OCI-LY1 (cell line): Measurements from ENCODE around the gene MYO18B.

Experiments used
- H2AFZ ChIP-seq: fragments of 200-600 bp; sonication (generic), shearing (Covaris generic); 2 replicates; pipeline ENCODE4 v1.6.0; 2014; ENCODE audit warnings: antibody characterized with exemption, mild to moderate bottlenecking, low read length
- H3F3A ChIP-seq: fragments of 200-600 bp; sonication (generic), shearing (Covaris generic); 2 replicates; pipeline ENCODE4 v1.6.0; 2014; ENCODE audit warnings: mild to moderate bottlenecking, antibody characterized with exemption, low read length, moderate library complexity; ENCODE audit not compliant: insufficient read depth
- H3K27ac ChIP-seq: fragments of 200-600 bp; sonication (generic); 2 replicates; pipeline ENCODE4 v1.5.1; 2014; ENCODE audit warnings: low read length, mixed run types, mild to moderate bottlenecking, low read depth; ENCODE audit not compliant: poor library complexity, severe bottlenecking
- H3K27me3 ChIP-seq: fragments of 200-600 bp; sonication (generic); 2 replicates; pipeline ENCODE4 v1.6.0; 2014; ENCODE audit warnings: antibody characterized with exemption, mild to moderate bottlenecking, low read length, moderate library complexity; ENCODE audit not compliant: insufficient read depth
- H3K36me3 ChIP-seq: fragments of 200-600 bp; sonication (generic); 2 replicates; pipeline ENCODE4 v1.6.1; 2014; ENCODE audit warnings: mild to moderate bottlenecking, antibody characterized with exemption, low read length, moderate library complexity, mixed read lengths; ENCODE audit not compliant: insufficient read depth
- H3K4me1 ChIP-seq: fragments of 200-600 bp; sonication (generic); 2 replicates; pipeline ENCODE4 v1.5.1; 2014; ENCODE audit warnings: mild to moderate bottlenecking, low read length, moderate library complexity; ENCODE audit not compliant: insufficient read depth, severe bottlenecking
- H3K4me2 ChIP-seq: fragments of 200-600 bp; sonication (generic), shearing (Covaris generic); 2 replicates; pipeline ENCODE4 v1.6.1; 2014; ENCODE audit warnings: low read length
- H3K4me3 ChIP-seq: fragments of 200-600 bp; sonication (generic); 2 replicates; pipeline ENCODE4 v1.5.1; 2014; ENCODE audit warnings: low read length, low read depth, mild to moderate bottlenecking, mixed read lengths; ENCODE audit not compliant: poor library complexity, severe bottlenecking
- H3K79me2 ChIP-seq: fragments of 200-600 bp; shearing (Covaris generic); 2 replicates; pipeline ENCODE4 v1.6.1; 2016; ENCODE audit warnings: mixed run types, low read length, mixed read lengths; ENCODE audit not compliant: insufficient read depth
- H3K9ac ChIP-seq: fragments of 200-600 bp; sonication (generic), shearing (Covaris generic); 2 replicates; pipeline ENCODE4 v1.6.1; 2014; ENCODE audit warnings: mild to moderate bottlenecking, low read length, mixed read lengths
- H3K9me2 ChIP-seq: fragments of 200-600 bp; sonication (generic), shearing (Covaris generic); 2 replicates; pipeline ENCODE4 v1.6.1; 2014; ENCODE audit warnings: low read depth, mild to moderate bottlenecking, low read length, mixed read lengths
- H3K9me3 ChIP-seq: fragments of 200-600 bp; shearing (Covaris generic); 2 replicates; pipeline ENCODE4 v1.6.1; 2014; ENCODE audit warnings: low read length, mixed read lengths
- H4K20me1 ChIP-seq: fragments of 200-600 bp; sonication (generic), shearing (Covaris generic); 2 replicates; pipeline ENCODE4 v1.6.0; 2016; ENCODE audit warnings: mild to moderate bottlenecking, low read length; ENCODE audit not compliant: insufficient read depth
- EZH2 ChIP-seq: fragments of 200-600 bp; sonication (generic), shearing (Covaris generic); IDR thresholded peaks from 2 replicates; pipeline ENCODE4 v1.8.0; 2017; ENCODE audit warnings: borderline replicate concordance, mixed run types, mild to moderate bottlenecking, antibody characterized with exemption, low read length, moderate library complexity, mixed read lengths
- TF ChIP-seq, protein P1 (sequence below): fragments of 200-600 bp; sonication (generic), shearing (Covaris generic); IDR thresholded peaks from 2 replicates; pipeline ENCODE4 v1.5.1; 2017; ENCODE audit warnings: mild to moderate bottlenecking, antibody characterized with exemption, low read length, moderate library complexity, mixed read lengths

The MYO18B gene

DNA sequence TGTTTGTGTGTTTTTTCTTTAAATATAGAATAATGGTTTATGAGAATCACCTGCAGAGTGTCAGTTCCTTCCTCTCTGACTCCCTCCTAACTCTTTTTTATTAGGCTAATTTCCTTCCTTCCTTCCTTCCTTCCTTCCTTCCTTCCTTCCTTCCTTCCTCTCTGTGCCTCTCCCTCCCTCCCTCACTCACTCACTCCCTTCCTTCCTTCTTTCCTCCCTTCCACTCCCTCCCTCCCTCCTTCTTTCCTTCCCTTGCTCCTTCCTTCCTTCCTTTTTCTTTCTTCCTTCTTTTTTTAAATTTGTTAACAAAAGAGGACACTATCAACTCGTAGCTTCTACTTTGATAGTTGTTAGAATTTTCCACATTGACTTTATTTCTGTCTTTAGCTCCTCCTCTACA, 274.9 kb downstream of the MYO18B start:
- no peaks in the 10 kb centered on the region for H3K9me3 ChIP-seq
- no peaks in the 10 kb centered on the region for H4K20me1 ChIP-seq
- no peak overlapping the region for H3K4me2 ChIP-seq
- no peaks in the 10 kb centered on the region for H3K27me3 ChIP-seq
- H3F3A ChIP-seq = no peaks in the 10 kb centered on the region
- no peaks in the 10 kb centered on the region for H3K9me2 ChIP-seq
- no peaks in the 10 kb centered on the region for H3K79me2 ChIP-seq
- no peaks in the 10 kb centered on the region for H3K4me1 ChIP-seq
- H3K9ac ChIP-seq = no peak overlapping the region
- no peak for TF ChIP-seq EZH2
- TF ChIP-seq, protein P1, sequence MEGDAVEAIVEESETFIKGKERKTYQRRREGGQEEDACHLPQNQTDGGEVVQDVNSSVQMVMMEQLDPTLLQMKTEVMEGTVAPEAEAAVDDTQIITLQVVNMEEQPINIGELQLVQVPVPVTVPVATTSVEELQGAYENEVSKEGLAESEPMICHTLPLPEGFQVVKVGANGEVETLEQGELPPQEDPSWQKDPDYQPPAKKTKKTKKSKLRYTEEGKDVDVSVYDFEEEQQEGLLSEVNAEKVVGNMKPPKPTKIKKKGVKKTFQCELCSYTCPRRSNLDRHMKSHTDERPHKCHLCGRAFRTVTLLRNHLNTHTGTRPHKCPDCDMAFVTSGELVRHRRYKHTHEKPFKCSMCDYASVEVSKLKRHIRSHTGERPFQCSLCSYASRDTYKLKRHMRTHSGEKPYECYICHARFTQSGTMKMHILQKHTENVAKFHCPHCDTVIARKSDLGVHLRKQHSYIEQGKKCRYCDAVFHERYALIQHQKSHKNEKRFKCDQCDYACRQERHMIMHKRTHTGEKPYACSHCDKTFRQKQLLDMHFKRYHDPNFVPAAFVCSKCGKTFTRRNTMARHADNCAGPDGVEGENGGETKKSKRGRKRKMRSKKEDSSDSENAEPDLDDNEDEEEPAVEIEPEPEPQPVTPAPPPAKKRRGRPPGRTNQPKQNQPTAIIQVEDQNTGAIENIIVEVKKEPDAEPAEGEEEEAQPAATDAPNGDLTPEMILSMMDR = no peak
- no peak overlapping the region for H3K27ac ChIP-seq
- no peak overlapping the region for H2AFZ ChIP-seq
- H3K4me3 ChIP-seq = no peak overlapping the region
- no peaks in the 10 kb centered on the region for H3K36me3 ChIP-seq

DNA sequence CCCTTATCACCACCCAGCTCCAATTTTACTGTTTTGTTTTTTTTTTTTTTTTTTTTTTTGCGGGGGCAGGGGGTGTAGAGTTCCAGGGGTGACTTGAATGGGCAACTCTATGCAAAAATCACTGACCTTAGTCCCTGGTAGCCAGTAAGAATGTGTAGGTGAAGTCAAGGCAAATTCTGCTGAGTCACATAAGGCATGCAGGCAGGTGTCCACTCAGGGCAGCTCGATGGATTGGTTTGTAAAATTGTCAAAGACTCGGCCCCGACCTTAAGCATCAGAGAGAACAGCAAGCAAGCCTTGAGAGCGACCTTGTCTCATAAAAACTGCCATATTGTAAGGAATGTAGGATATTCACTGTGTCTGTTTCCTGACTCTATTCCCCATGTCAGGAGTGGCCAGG, 275.9 kb downstream of the MYO18B start:
- no peak for TF ChIP-seq EZH2
- TF ChIP-seq, protein P1 = no peak
- no peaks in the 10 kb centered on the region for H3F3A ChIP-seq
- no peak overlapping the region for H3K4me3 ChIP-seq
- H3K27me3 ChIP-seq = no peaks in the 10 kb centered on the region
- H3K9me2 ChIP-seq = no peaks in the 10 kb centered on the region
- no peaks in the 10 kb centered on the region for H3K4me1 ChIP-seq
- H4K20me1 ChIP-seq = no peaks in the 10 kb centered on the region
- H3K9me3 ChIP-seq = no peaks in the 10 kb centered on the region
- no peak overlapping the region for H2AFZ ChIP-seq
- no peak overlapping the region for H3K4me2 ChIP-seq
- no peak overlapping the region for H3K9ac ChIP-seq
- no peaks in the 10 kb centered on the region for H3K79me2 ChIP-seq
- H3K27ac ChIP-seq = no peak overlapping the region
- no peaks in the 10 kb centered on the region for H3K36me3 ChIP-seq

DNA sequence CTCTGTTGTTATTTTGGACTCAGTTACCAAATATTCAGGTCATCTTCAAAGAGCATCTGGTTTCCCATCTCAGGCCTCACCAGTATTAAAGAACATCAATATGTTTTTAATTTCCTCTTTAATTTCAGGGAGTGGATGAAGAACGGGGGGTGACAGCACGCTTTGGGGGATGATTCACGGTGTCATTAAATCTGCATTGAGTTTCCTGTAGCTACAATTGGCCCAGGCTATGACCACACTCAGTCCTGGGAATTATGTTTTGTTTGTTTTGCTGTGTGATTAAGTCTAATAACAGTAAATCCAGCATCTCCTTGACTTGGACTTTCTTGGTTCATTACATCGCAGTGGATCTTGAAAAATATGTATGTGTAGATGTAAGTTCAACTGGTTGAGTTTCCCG, 277.6 kb downstream of the MYO18B start:
- Histone ChIP-seq H3K9ac (no peak overlapping the region), H3K36me3 (no peaks in the 10 kb centered on the region), H3K4me1 (no peaks in the 10 kb centered on the region), H3K79me2 (no peaks in the 10 kb centered on the region), H3K9me2 (no peaks in the 10 kb centered on the region), H2AFZ (no peak overlapping the region), H3F3A (no peaks in the 10 kb centered on the region), H4K20me1 (no peaks in the 10 kb centered on the region), H3K27me3 (no peaks in the 10 kb centered on the region), H3K4me2 (no peak overlapping the region), H3K4me3 (no peak overlapping the region), H3K27ac (no peak overlapping the region), H3K9me3 (no peaks in the 10 kb centered on the region)
- TF ChIP-seq, protein P1 = no peak
- TF ChIP-seq EZH2 = no peak
